ENCODE results near the gene GPSM1.

DNA sequence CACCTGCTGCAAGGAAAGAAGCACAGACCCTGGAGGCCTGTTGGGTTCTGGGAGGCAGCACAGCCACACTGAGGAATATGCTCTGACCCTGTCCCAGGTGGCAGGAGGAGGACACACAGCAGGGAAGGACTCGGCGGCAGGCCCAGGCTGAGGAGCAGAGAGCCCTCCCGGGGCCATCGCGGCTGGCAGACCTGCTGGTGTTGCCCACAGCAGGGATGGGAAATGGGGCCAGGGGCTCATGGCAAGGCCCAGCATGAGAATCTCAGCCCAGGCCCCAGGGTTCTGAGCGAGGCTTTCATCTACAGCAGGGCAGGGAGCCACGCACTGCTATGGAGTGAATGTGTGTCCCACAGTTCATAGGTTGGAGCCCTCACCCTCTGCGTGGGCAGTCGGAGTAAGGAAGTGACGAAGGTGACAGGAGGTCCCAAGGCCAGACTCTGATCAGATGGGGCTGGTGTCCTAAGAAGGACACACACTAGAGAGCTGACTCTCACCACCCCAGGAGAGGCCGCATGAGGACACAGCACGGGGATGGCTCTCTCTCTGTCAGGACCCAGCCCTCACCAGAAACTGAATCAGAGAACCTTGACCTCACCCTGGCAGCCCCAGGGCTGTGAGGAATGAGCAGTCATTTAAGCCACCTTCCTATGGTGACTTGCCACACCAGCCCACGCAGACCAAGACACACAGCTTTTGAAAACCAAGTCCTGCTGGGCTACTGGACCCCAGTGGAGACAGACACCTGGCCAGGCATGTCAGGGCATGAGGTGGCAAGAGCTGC lies 10.3 kb upstream of the GPSM1 start:
- TF ChIP-seq CTCF (IDR thresholded peaks at IDR 0.05; ENCODE audit: borderline replicate concordance, extremely low read depth, low read length, poor library complexity, severe bottlenecking) (no peak), EZH2 (IDR thresholded peaks at IDR 0.05; ENCODE audit: borderline replicate concordance, low read depth, low read length, severe bottlenecking) (no peak)

Data from DND-41 (cell line).